ENCODE measurements around the gene GK.
"Not testable (repeated sequence)": the region's sequence is repeated elsewhere in the genome, so short reads cannot be mapped to it uniquely, and the experiment has no call there.

The GK gene

GRCh38 chrX:30654989-30655607 lies 1.9 kb downstream of the GK start:
- no peak for DNase-seq

- DNase-seq = no peak
Measured at GRCh38 chrX:30655991-30656390, 2.8 kb downstream of the GK start.

GRCh38 chrX:30657196-30658161 lies 4.3 kb downstream of the GK start:
- no peak for DNase-seq

GRCh38 chrX:30659421-30659820 lies 6.2 kb downstream of the GK start:
- no peak for DNase-seq

GRCh38 chrX:30661228-30661627 lies 8.0 kb downstream of the GK start:
- no peak for DNase-seq

- DNase-seq = no peak
Measured at GRCh38 chrX:30663322-30663721, 10.1 kb downstream of the GK start.

GRCh38 chrX:30665471-30665870 lies 12.2 kb downstream of the GK start:
- no peak for DNase-seq

GRCh38 chrX:30666094-30666493 lies 12.9 kb downstream of the GK start:
- no peak for DNase-seq

GRCh38 chrX:30668581-30668980 lies 15.4 kb downstream of the GK start:
- no peak for DNase-seq

GRCh38 chrX:30671189-30671588 lies 18.0 kb downstream of the GK start:
- not testable (repeated sequence) for DNase-seq

- DNase-seq = no peak
Measured at GRCh38 chrX:30673127-30673796, 20.0 kb downstream of the GK start.

GRCh38 chrX:30673884-30674598 lies 20.8 kb downstream of the GK start:
- no peak for DNase-seq

GRCh38 chrX:30674799-30675198 lies 21.6 kb downstream of the GK start:
- DNase-seq = no peak

GRCh38 chrX:30679369-30679768 lies 26.1 kb downstream of the GK start:
- no peak for DNase-seq

GRCh38 chrX:30680618-30681017 lies 27.4 kb downstream of the GK start:
- no peak for DNase-seq

GRCh38 chrX:30688641-30689040 lies 35.4 kb downstream of the GK start:
- DNase-seq = no peak

GRCh38 chrX:30689116-30689515 lies 35.9 kb downstream of the GK start:
- DNase-seq = no peak

- no peak for DNase-seq
Measured at GRCh38 chrX:30690330-30690729, 37.1 kb downstream of the GK start.

- DNase-seq = no peak
Measured at GRCh38 chrX:30693999-30694650, 40.9 kb downstream of the GK start.

GRCh38 chrX:30702736-30703135 lies 49.5 kb downstream of the GK start:
- DNase-seq = no peak

- no peak for DNase-seq
Measured at GRCh38 chrX:30706216-30706775, 53.1 kb downstream of the GK start.

- no peak for DNase-seq
Measured at GRCh38 chrX:30712214-30712613, 59.0 kb downstream of the GK start.
